ENCODE measurements around the gene LMBRD2.

DNA sequence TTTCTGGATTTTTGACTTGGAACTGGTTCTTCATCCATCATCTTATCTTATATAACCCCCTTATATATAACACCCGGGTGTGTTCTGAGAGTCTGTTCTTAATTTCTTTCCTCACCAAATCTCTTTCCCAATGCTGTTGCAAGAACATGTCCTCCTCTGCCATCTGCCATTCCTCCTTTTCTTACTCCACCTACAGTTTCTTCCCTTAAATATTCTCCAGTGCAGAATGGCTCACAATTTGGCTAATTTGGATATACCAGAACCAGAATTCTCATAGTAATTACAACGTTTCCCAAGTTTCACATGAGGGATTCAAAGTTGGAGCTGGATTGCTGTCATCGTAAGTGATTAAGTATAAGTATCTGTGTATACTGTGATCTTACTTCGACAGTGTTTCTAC is 28.3 kb upstream of the LMBRD2 start:
- TF ChIP-seq, protein P1, sequence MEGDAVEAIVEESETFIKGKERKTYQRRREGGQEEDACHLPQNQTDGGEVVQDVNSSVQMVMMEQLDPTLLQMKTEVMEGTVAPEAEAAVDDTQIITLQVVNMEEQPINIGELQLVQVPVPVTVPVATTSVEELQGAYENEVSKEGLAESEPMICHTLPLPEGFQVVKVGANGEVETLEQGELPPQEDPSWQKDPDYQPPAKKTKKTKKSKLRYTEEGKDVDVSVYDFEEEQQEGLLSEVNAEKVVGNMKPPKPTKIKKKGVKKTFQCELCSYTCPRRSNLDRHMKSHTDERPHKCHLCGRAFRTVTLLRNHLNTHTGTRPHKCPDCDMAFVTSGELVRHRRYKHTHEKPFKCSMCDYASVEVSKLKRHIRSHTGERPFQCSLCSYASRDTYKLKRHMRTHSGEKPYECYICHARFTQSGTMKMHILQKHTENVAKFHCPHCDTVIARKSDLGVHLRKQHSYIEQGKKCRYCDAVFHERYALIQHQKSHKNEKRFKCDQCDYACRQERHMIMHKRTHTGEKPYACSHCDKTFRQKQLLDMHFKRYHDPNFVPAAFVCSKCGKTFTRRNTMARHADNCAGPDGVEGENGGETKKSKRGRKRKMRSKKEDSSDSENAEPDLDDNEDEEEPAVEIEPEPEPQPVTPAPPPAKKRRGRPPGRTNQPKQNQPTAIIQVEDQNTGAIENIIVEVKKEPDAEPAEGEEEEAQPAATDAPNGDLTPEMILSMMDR (IDR thresholded peaks at IDR 0.05) = no peak
- no peak for TF ChIP-seq POLR2A (IDR thresholded peaks at IDR 0.05)
